Epithelial cell of proximal tubule (primary cell): ENCODE measurements around the gene STARD8. TPM values are rescaled to one million over a fixed set of nuclear protein-coding genes. Genes with fewer than 3 reads are reported as not detected.

Experiments
- DNase-seq: peaks from one replicate; pipeline ENCODE4 v3.0.0-alpha.2; 2011; ENCODE audit warnings: low read depth
- H3K4me3 ChIP-seq: 2 replicates; pipeline ENCODE4 v1.5.1; 2011; ENCODE audit warnings: low read depth, mild to moderate bottlenecking, low read length
- CTCF ChIP-seq: conservative IDR thresholded peaks from 2 replicates; pipeline ENCODE4 v1.5.1; 2012; ENCODE audit warnings: low read depth, mild to moderate bottlenecking, low read length
- total RNA-seq: library from RNA; depleted of rRNA; stranded (reverse); fragments of >200 nt; gene quantifications from 2 replicates; pipeline ENCODE4 v1.2.3, GENCODE V29; 2015

The STARD8 gene
- total RNA-seq, 1 donor from 2014 or later: 9.5 TPM

GRCh38 chrX:68697465-68698125, 50.1 kb downstream of the STARD8 start:
- no peak for TF ChIP-seq CTCF
- H3K4me3 ChIP-seq: peak overlapping the region; percentile 19
- no peak for DNase-seq

- DNase-seq: no peak
- H3K4me3 ChIP-seq: no peak overlapping the region
- peak; percentile 45 for TF ChIP-seq CTCF
Measured at GRCh38 chrX:68698942-68699341, 51.5 kb downstream of the STARD8 start.

- H3K4me3 ChIP-seq: no peak overlapping the region
- no peak for DNase-seq
- TF ChIP-seq CTCF: no peak
Measured at GRCh38 chrX:68699960-68700746, 52.7 kb downstream of the STARD8 start.

- no peak for DNase-seq
- no peak for TF ChIP-seq CTCF
- H3K4me3 ChIP-seq: no peak overlapping the region
Measured at GRCh38 chrX:68703369-68703768, 55.9 kb downstream of the STARD8 start.

GRCh38 chrX:68703846-68704245, 56.4 kb downstream of the STARD8 start:
- no peak for TF ChIP-seq CTCF
- DNase-seq: no peak
- H3K4me3 ChIP-seq: no peak overlapping the region

GRCh38 chrX:68705986-68706385, 58.5 kb downstream of the STARD8 start:
- TF ChIP-seq CTCF: no peak
- DNase-seq: no peak

More at GRCh38 chrX:68705986-68706385, 58.5 kb downstream of the STARD8 start:
- H3K4me3 ChIP-seq: no peak overlapping the region
